Activated CD8-positive, alpha-beta memory T cell treated with anti-CD3 and anti-CD28 coated beads for 1 hour (primary cell): ENCODE results near the gene ELANE.
"Not testable (repeated sequence)": the region's sequence is repeated elsewhere in the genome, so short reads cannot be mapped to it uniquely, and the experiment has no call there.

Experiments
- DNase-seq, 2 donors: peaks; one replicate each; pipeline ENCODE4 v3.0.0-alpha.2; 2020; ENCODE audit warnings: low read depth in 1 of 2; ENCODE audit errors: extremely low read depth in 1 of 2

The ELANE gene

DNA sequence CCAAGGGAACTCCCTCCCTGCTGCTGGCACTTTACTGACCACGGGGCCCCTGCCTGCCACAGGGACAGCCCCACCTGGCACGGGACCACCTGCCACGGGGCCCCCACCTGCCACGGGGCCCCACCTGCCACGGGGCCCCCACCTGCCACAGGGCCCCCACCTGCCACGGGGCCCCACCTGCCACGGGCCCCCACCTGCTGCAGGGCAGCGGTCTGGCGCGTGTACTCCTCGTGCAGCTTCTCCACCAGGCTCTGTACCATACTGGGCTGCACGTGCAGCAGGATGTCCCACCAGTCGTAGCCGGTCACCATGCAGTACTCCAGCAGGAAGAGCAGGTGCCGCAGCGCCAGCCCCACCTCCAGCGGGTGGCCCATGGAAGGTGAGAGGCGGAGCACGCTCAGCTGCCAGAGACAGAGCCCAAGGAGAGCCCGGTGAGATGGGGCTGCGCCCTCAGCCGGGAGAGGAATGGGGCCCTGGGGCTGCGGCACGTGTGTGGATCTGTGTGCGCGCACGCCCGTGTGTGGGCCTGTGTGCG is 24.7 kb downstream of the ELANE start:
- DNase-seq = no peak

DNA sequence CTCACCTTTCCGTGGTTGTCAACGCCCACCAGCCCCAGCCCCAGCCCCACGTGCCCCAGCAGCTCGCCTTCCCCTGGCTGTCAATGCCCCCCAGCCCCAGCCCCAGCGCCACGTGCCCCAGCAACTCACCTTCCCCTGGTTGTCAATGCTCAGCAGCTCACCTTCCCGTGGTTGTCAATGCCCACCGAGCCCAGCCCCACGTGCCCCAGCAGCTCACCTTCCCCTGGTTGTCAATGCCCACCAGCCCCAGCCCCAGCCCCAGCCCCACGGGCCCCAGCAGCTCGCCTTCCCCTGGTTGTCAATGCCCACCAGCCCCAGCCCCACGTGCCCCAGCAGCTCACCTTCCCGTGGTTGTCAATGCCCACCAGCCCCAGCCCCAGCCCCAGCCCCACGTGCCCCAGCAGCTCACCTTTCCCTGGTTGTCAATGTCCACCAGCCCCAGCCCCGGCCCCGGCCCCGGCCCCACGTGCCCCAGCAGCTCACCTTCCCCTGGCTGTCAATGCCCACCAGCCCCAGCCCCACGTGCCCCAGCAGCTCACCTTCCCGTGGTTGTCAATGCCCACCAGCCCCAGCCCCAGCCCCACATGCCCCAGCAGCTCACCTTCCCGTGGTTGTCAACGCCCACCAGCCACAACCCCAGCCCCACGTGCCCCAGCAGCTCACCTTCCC is 26.0 kb downstream of the ELANE start:
- not testable (repeated sequence) for DNase-seq

DNA sequence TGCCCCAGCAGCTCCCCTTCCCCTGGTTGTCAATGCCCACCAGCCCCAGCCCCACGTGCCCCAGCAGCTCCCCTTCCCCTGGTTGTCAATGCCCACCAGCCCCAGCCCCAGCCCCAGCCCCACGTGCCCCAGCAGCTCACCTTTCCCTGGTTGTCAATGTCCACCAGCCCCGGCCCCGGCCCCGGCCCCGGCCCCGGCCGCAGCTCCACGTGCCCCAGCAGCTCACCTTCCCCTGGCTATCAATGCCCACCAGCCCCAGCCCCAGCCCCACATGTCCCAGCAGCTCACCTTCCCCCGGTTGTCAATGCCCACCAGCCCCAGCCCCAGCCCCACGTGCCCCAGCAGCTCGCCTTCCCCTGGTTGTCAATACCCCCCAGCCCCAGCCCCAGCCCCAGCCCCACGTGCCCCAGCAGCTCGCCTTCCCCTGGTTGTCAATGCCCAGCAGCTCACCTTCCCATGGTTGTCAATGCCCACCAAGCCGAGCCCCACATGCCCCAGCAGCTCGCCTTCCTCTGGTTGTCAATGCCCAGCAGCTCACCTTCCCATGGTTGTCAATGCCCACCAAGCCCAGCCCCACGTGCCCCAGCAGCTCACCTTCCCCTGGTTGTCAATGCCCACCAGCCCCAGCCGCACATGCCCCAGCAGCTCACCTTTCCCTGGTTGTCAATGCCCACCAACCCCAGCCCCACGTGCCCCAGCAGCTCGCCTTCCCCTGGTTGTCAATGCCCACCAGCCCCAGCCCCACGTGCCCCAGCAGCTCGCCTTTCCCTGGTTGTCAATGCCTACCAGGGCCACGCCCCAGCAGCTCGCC is 26.9 kb downstream of the ELANE start:
- not testable (repeated sequence) for DNase-seq

DNA sequence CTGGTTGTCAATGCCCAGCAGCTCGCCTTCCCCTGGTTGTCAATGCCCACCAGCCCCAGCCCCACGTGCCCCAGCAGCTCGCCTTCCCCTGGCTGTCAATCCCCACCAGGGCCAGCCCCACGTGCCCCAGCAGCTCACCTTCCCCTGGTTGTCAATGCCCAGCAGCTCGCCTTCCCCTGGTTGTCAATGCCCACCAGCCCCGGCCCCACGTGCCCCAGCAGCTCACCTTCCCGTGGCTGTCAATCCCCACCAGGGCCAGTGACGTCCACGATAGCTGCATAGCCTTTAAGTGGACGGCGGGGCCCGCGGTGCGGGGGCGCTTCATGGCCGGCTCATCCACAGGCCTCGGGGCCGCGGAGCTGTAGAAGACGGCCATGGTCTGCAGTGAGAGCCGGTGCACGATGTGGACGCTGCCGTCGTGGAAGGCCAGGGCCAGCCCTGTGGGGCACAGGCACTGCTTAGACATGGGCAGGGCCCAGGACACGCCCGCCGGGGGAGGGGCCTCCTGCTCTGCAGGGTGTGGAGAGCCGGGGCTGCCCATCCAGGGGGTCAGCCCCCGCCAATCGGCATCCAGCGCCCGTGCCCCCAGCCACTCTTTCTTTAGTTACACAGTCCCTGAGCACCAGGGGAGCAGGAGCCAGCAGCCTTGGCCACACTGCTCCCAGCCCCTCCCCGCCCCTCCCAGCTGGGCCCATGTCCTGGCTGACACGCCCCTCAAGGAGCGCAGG is 27.8 kb downstream of the ELANE start:
- no peak for DNase-seq

DNA sequence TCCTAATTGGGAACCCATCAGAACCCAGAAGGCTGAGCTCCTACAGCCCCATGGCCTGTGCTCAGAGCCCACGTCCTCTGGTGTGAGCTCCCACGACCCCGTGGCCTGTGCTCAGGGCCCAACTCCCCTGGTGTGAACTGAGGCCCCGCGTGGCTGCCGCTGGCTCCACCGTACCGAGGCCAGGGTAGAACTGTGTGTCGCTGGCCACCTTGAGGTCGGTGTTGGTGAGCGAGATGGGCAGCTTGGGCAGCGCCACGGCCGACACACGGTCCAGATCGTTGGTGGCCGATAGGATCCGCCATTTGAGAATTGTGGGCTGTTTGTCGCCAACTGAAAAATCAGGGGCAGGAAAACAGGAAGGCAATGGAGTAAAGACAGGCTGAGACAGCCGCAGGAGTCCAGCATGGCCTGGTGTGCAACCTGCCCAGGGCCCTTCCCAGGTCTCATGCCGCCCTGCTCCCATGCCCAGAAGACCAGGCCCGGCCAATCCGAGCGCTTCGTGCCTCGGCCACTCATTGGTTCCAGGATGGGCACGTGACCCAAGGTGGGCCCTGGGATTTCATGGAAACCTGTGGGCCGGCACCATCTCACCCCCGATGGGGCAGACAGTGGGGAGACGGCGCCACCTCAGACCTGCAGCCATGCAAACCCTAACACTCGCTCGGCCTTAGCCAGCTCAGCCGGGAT is 29.4 kb downstream of the ELANE start:
- no peak for DNase-seq

DNA sequence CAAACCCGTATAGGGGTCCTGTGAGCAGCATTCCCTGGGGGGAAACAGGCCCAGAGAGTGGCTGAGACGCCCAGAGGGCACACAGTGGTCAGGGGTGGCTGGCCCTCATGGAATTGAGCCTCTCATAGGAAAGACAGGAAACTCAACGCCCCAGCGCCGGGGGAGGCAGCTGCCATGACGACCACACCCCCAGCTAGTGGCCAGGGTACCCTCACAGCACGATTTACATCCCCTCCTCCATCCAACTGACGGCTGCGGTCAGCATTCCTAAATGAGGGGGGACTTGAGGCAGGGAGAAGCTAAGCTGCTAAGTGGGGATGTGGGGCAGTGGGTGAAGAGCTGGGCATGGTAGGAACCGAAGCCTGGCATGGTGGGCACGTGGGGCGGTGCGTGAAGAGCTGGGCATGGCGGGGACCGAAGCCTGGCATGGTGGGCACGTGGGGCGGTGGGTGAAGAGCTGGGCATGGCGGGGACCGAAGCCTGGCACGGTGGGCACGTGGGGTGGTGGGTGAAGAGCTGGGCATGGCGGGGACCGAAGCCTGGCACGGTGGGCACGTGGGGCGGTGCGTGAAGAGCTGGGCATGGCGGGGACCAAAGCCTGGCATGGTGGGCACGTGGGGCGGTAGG is 30.9 kb downstream of the ELANE start:
- DNase-seq = no peak

DNA sequence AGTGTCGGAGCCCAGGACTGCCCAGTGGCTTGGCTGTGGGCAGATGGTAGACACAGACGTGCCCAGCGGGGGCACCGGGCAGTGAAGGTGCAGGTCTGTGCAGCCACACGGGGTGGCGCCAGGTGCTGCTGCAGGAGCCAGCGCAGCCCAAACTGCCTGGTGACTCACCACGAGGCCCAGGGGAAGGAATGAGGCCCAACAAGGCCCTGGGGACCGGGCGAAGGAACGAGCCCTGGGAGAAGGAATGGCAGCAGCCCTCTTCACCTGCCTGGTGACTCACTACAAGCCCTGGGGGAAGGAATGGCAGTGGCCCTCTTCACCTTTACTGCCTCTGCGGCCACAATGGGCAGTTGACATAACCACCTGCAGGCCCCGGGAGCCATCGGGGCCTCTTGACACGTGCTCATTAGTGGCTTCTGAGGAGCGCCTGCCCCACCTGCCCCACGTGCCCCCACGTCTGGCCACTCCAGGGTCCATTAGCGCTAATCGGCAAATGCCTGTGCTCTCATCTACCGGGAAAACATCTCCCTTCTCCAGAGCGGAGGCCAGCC is 31.6 kb downstream of the ELANE start:
- no peak for DNase-seq

DNA sequence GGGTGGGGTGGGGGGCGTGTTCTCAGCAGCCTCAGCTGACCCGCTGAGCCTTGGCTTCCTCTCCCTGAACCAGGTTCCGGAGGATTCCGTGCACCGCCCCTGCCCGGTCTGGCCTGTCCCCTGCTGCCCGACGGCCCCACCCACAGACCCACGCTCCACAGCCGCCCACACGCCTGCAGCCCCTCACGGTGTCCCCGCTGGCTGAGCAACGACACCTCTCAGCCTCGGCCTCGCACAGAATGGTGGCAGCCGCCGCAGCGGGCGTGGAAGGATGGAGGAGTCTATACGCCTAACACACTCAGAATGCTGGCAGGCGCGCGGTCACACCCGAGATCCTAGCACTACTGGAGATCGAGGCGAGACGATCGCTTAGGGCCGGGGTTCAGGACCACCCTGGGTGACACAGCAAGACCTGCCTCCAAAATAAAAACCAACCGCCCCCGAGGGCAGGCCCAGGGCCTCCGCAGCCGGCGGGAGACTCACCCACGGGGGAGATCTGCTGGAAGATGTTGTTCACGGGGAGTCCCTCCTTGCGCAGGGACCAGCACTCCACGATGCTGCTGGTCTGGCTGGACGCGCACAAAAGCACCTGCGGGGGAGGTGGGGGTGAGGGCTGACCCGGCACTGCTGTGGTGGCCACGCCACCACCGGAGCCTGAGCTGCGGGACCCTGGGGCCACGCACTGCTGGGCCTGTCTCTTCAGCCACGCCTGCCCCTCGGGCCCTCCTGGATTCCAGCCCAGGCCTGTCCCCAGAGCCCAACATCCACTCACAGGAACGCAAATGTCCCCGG is 32.5 kb downstream of the ELANE start:
- DNase-seq = no peak

DNA sequence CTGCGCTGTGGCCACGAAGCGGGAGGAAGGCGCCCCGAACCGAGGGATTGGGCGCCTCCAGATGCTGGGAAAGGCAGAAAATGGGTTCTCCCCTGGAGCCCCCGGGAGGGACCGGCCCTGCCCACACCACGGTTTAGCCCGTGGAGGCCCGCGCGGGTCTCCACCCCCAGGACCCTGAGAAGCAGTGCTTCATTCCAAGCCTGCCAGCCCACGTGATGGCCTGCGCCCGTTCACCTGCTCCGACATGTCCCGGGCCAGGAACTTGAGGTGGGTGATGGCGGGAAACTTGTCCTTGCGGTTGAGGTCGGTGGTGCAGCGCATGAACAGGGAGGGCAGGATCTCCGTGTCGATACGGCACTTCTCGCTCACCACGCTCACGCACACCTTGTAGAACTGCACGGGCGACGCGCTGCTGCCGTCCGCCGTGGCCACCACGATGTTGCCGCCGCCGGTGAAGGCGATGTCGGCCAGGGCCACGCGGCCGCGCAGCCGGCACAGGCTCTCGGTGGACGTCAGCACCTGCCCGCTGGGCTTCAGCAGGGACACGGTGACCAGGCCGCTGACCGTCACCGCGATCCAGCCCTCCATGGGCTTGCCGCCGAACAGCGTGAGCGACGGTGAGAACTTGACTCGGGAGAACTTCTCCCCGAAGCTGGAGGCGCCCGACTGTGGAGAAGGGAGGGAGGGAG is 33.6 kb downstream of the ELANE start:
- DNase-seq = no peak

DNA sequence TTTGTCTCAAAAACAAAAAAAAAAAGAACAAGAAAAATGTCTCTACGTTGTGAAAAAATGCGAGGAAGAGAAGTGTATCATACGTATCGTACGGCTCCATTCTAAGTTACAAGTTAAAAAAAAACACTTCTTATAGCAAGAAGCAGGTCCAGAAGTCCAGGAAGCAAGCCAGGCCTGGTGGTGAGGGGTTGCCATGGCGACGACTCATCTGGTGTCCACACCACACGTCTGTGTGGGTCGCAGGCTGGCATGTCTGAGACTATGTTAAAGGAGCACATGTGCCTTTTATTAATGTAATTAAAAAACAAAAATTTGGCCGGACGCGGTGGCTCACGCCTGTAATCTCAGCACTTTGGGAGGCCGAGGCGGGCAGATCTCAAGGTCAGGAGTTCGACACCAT is 35.0 kb downstream of the ELANE start:
- DNase-seq = no peak

DNA sequence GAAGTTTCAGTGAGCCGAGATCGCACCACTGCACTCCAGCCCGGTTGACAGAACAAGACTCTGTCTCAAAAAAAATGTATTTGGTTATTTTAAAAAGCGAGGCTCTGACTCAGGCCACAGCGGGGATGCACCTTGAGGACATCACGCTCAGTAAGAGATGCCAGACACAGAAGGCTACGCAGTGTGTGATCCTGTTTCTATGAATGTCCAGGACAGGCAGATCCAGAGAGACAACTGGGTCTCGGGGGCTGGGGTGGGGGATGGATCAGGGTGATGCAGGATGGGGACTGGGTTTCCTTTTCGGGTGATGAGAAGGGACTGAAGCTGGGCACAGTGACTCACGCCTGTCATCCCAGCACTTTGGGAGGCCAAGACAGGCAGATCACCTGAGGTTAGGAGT is 35.5 kb downstream of the ELANE start:
- no peak for DNase-seq

DNA sequence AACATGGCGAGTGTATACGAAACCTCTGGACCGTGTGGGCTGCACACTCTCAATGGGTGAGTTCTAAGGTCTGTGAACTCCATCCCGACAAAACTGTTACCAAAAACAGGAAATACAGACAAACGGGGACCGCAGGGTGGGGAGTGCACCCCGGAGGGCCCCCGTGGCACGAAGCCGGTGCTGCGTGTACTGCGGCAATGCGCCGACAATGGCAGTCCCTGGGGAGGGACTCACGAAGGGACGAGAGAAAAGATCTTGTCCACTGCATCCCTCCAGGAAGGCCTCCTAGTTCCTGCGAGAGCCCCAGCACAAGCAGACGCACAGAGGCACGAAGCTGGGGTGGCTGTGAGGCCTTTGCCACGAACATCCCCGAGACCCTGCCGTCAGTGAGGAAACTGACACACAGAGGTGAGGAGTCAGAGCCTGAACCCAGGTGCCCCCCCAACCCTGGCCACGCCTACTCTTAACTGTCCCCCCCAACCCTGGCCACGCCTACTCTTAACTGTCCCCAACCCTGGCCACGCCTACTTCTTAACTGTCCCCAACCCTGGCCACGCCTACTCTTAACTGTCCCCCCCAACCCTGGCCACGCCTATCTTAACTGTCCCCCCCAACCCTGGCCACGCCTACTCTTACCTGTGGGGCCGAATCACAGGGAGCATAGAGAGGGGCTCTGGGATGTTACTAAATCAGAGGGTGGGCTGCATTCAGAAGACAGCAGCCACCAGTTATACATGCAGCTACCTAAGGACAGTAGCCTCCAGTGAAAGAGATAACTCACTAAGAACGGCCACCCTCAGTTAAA is 36.7 kb downstream of the ELANE start:
- DNase-seq = peak in 1 of 2 donors; percentile 47

DNA sequence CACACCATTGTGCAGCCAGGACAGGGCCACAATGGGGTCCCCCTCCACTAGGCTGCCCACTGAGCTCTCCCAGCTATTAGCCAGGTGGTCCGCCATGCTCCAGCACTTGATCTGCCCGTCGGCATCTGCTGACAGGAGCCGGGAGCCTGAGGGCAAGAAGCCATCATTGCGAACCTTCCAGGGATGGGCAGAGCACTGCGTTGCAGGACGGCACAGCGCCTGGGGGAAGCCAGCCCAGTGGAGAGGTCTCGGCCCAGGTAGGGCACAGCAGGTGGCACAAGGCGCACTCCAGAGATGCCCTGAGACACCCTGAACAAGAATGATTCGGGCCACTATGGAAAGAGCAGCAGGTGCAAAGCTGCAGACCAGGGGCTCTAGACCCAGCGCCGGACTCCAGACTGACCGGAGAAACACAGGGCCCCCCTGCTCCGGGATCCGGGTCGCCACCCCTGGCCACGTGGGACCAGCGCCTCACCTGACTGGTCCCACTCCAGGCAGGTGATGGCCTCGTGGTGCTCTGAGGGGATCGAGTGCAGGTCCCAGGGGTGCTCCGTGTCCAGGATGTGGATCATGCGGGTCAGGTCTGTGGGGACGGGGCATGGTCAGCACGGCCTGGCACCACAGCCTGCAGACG is 37.7 kb downstream of the ELANE start:
- no peak for DNase-seq

DNA sequence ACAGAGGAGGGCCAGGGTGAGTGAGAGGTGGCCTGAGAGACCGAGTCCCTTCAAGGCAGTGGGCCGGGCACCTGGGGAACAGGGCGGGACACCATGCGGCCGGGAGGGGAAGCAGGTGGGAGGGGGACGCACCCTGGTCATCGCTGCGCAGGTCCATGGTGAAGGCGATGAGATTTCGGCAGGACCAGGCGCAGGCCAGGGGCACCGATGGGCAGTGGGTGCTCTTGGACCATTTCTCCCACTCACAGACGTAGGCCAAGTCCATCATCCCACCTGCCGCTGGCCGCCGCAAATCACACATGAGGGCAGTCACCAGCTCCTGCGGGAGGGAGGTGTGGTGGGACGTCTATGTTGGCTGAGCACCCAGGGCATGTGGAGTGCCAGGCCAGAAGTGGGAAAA is 38.7 kb downstream of the ELANE start:
- no peak for DNase-seq

DNA sequence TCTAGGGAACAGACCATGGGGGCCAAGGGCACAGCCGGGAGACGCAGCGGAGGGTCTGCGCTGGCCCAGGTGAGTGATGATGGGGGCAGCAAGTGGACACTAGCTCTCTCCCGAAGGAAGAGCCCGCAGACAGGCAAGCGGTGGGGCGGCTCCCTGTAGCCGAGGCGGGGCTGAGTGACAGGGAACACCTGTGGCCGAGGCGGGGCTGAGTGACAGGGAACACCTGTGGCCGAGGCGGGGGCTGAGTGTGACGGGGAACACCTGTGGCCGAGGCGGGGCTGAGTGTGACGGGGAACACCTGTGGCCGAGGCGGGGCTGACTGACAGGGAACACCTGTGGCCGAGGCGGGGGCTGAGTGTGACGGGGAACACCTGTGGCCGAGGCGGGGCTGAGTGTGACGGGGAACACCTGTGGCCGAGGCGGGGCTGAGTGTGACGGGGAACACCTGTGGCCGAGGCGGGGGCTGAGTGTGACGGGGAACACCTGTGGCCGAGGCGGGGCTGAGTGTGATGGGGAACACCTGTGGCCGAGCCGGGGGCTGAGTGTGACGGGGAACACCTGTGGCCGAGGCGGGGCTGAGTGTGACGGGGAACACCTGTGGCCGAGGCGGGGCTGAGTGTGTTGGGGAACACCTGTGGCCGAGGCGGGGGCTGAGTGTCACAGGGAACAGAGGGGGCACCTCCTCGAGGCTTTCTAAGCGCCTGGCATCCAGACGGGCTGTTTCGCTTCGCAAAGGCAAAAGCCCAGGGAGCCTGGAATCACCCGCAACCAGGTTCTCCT is 39.5 kb downstream of the ELANE start:
- not testable (repeated sequence) for DNase-seq

DNA sequence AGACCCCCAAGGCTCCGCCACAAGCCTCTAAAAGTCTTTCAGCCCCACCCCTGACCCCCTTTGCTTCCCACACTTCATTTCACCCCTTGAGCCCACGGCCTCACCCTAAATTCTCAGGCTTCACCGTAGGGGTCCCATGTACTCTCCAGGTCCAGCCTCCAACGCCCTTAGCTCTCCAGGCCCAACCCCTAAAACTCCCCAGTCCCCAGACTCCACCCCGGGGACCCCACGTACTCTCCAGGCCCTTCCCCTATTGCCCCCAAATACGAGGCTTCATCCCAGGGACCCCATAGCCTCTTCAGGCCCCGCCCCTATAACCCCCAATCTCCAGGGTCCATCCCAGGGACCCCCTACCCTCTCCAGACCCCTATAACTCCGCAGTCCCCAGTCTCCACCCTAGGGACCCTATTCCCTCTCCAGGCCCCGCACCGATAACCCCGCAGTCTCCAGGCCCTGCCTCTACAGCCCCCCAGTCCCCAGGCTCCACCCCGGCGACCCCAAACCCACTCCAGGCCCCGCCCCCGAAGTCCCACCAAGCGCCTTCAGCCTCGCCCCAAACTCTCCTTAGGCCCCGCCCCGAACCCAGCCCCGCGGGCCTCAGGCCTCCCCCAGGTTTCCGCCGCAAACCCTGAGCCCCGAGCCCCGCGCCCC is 40.3 kb downstream of the ELANE start:
- DNase-seq = no peak
